K562 (cell line): ENCODE measurements around the gene MAMDC4. TPM values are rescaled to one million over a fixed set of nuclear protein-coding genes. Genes with fewer than 3 reads are reported as not detected.

ENCODE experiments used
- ATAC-seq: fragments of 200-7000 bp; cut with Tn5 transposase; 3 replicates; pipeline ENCODE4 v1.9.1; 2020; ENCODE audit warnings: moderate library complexity
- BruUV-seq: library from RNA; stranded (reverse); fragments of 400-500 nt; replicated peaks from 2 replicates; lab custom pipeline; 2021; lab: Mats Ljungman, UMichigan
- CTCF ChIA-PET: fragments of 300-600 bp; formaldehyde crosslinking; extraction: SDS; loops from one replicate; lab custom pipeline; 2021; ENCODE audit warnings: low intra/inter-chr PET ratio; lab: Yijun Ruan, JAX
- POLR2A ChIA-PET: fragments of 300-600, 350-650 bp; sonication (Branson Sonifier 250); formaldehyde crosslinking; extraction: SDS; loops from one replicate; lab custom pipeline; 2021; ENCODE audit warnings: antibody characterized with exemption, inconsistent platforms; lab: Yijun Ruan, JAX
- DNase-seq, 4 experiments: peaks; one replicate each; pipeline versions ENCODE4 v3.0.0 to v3.0.0-alpha.2; 2011 to 2018; ENCODE audit warnings: low spot score in 3 of 4, mixed read lengths in 3 of 4; ENCODE audit errors: extremely low read depth in 1 of 4
- FAIRE-seq: peaks from 2 replicates; lab custom pipeline; 2011; peaks lifted over from hg19 to GRCh38; lab: Jason Lieb, UNC
- H2AFZ ChIP-seq: 2 replicates; pipeline ENCODE4 v1.6.0; 2011; ENCODE audit warnings: low read depth, low read length, control low read depth, inconsistent platforms
- H3K27ac ChIP-seq: fragments of 200-600 bp; 3 replicates; pipeline ENCODE4 v1.8.0; 2011; ENCODE audit warnings: low read depth, mild to moderate bottlenecking, control low read depth, inconsistent platforms, low read length, moderate library complexity, mixed read lengths; ENCODE audit errors: extremely low read depth
- H3K27me3 ChIP-seq, 2 experiments: fragments of 300-600 bp in 1 of 2; 2 replicates in 1 of 2; 3 replicates in 1 of 2; pipeline versions ENCODE4 v1.6.0 to v1.8.0; 2011; ENCODE audit warnings: inconsistent platforms in 2 of 2, low read length in 2 of 2, mild to moderate bottlenecking in 1 of 2, mixed read lengths in 1 of 2, moderate library complexity in 1 of 2; ENCODE audit not compliant: control insufficient read depth in 2 of 2, insufficient read depth in 2 of 2
- H3K36me3 ChIP-seq: fragments of 300-600 bp; 3 replicates; pipeline ENCODE4 v1.8.0; 2011; ENCODE audit warnings: mild to moderate bottlenecking, low read length, inconsistent platforms; ENCODE audit not compliant: control insufficient read depth, insufficient read depth
- H3K4me1 ChIP-seq, 2 experiments: fragments of 200-600 bp in 1 of 2; replicated peaks in 1 of 2; 2 replicates in 1 of 2; 3 replicates in 1 of 2; pipeline versions ENCODE4 v1.5.1 to v1.8.0; 2011; ENCODE audit warnings: inconsistent platforms in 2 of 2, low read length in 2 of 2, mild to moderate bottlenecking in 1 of 2, mixed read lengths in 1 of 2, moderate library complexity in 1 of 2; ENCODE audit not compliant: control insufficient read depth in 2 of 2, insufficient read depth in 2 of 2
- H3K4me2 ChIP-seq: 2 replicates; pipeline ENCODE4 v1.6.1; 2011; ENCODE audit warnings: low read length, control low read depth, inconsistent platforms, mixed read lengths; ENCODE audit not compliant: insufficient read depth
- H3K4me3 ChIP-seq: fragments of 200-600 bp; sonication (generic), shearing (Covaris generic); 2 replicates; pipeline ENCODE4 v1.5.1; 2016; ENCODE audit warnings: control low read depth, inconsistent platforms
- H3K79me2 ChIP-seq: fragments of 200-600 bp; 3 replicates; pipeline ENCODE4 v1.8.0; 2011; ENCODE audit warnings: low read length, inconsistent platforms; ENCODE audit not compliant: control insufficient read depth, insufficient read depth
- H3K9ac ChIP-seq, 2 experiments: 2 replicates each; pipeline versions ENCODE4 v1.6.0 to v1.6.1; 2011; ENCODE audit warnings: low read depth in 2 of 2, low read length in 2 of 2, control low read depth in 1 of 2, inconsistent platforms in 1 of 2, mild to moderate bottlenecking in 1 of 2, mixed read lengths in 1 of 2; ENCODE audit not compliant: insufficient read depth in 1 of 2
- H3K9me1 ChIP-seq: one replicate; pipeline ENCODE4 v1.6.0; 2011; ENCODE audit warnings: inconsistent platforms, mild to moderate bottlenecking, low read length, moderate library complexity; ENCODE audit not compliant: control insufficient read depth, insufficient read depth
- H3K9me3 ChIP-seq: replicated peaks from 2 replicates; pipeline ENCODE4 v1.5.1; 2011; ENCODE audit warnings: low read depth, low read length, inconsistent platforms; ENCODE audit not compliant: control insufficient read depth, insufficient read depth
- H4K20me1 ChIP-seq: replicated peaks from 2 replicates; pipeline ENCODE4 v1.6.1; 2011; ENCODE audit warnings: low read length, inconsistent platforms, mixed read lengths; ENCODE audit not compliant: control insufficient read depth, insufficient read depth
- FOXA1 ChIP-seq: fragments of 450-650 bp; IDR thresholded peaks from 2 replicates; pipeline ENCODE4 v1.6.1; 2016; ENCODE audit warnings: mild to moderate bottlenecking, borderline replicate concordance
- GTF2B ChIP-seq: IDR thresholded peaks from 2 replicates; pipeline ENCODE4 v1.6.1; 2011; ENCODE audit not compliant: insufficient read length; ENCODE audit errors: extremely low read depth
- LARP7 ChIP-seq: fragments of 450-650 bp; IDR thresholded peaks from 2 replicates; pipeline ENCODE4 v1.6.1; 2016
- MEF2D ChIP-seq: conservative IDR thresholded peaks from 2 replicates; pipeline ENCODE4 v1.6.1; 2016; ENCODE audit warnings: low read depth, missing genetic modification characterization, missing compliant biosample characterization
- NR1H2 ChIP-seq: sonication (generic); formaldehyde crosslinking; IDR thresholded peaks from 2 replicates; pipeline ENCODE4 v1.4.0; 2020; ENCODE audit warnings: mild to moderate bottlenecking, missing genetic modification reagents
- RB1 ChIP-seq: fragments of 450-650 bp; IDR thresholded peaks from 2 replicates; pipeline ENCODE4 v1.6.1; 2017; ENCODE audit warnings: low read depth, mild to moderate bottlenecking
- RBBP5 ChIP-seq: fragments of 200-600 bp; sonication (generic); IDR thresholded peaks from 2 replicates; pipeline ENCODE4 v1.6.1; 2012; ENCODE audit warnings: borderline replicate concordance, mild to moderate bottlenecking, low read length, control low read depth, inconsistent platforms; ENCODE audit not compliant: insufficient read depth, poor library complexity, severe bottlenecking
- SMARCB1 ChIP-seq: IDR thresholded peaks from 2 replicates; pipeline ENCODE4 v1.6.1; 2011; ENCODE audit warnings: improper control_type of control experiment, low read depth; ENCODE audit not compliant: insufficient read length
- THAP7 ChIP-seq: fragments of 250-450 bp; sonication (Bioruptor Pico); IDR thresholded peaks from 2 replicates; pipeline ENCODE4 v1.5.0; 2021
- ZEB2 ChIP-seq: fragments of 450-650 bp; IDR thresholded peaks from 2 replicates; pipeline ENCODE4 v1.6.1; 2016
- ZNF324 ChIP-seq: fragments of 250-450 bp; sonication (Bioruptor Pico); IDR thresholded peaks from 2 replicates; pipeline ENCODE4 v1.4.0; 2020; ENCODE audit warnings: mild to moderate bottlenecking
- WGBS: fragments of 100-300 bp; shearing (Covaris generic); methylation state at CpG from one replicate; pipeline ENCODE4 v1.1.6; 2016; ENCODE audit warnings: low coverage, mixed read lengths; ENCODE audit not compliant: insufficient coverage; ENCODE audit errors: missing lambda C conversion rate; 5-methylcytosine and 5-hydroxymethylcytosine counted together
- in situ Hi-C: fragments of 300-500 bp; cut with MboI; formaldehyde crosslinking; loops from 4 replicates; pipeline ENCODE4 v1.15.0; 2018; ENCODE audit warnings: inconsistent platforms, mixed read lengths
- intact Hi-C: fragments of 100-400 bp; cut with micrococcal nuclease; formaldehyde crosslinking; loops from 2 replicates; pipeline ENCODE4 v1.14.2; 2022
- polyA plus RNA-seq, 8 experiments: library from polyadenylated mRNA; depleted of rRNA in 4 of 8; stranded (reverse) in 5 of 8; unstranded in 3 of 8; fragments of >200 nt; fragmentation: Nextera tagmentation in 2 of 8; fragmentation: Illumina TruSeq in 1 of 8; extraction: Ambion mirVana in 2 of 8; extraction: Trizol in 1 of 8; gene quantifications; 2 replicates each; pipeline versions ENCODE4 v1.2.1 to v1.2.3, GENCODE V29; 2011 to 2014; ENCODE audit warnings: inconsistent platforms in 1 of 8, missing spikeins in 1 of 8
- total RNA-seq, 7 experiments: library from RNA; depleted of rRNA in 6 of 7; stranded (reverse); fragments of >200 nt in 6 of 7; fragmentation: Illumina TruSeq in 2 of 7; extraction: Trizol in 2 of 7; gene quantifications; 2 replicates each; pipeline versions ENCODE4 v1.2.1 to v1.2.3, GENCODE V29; 2011 to 2021; ENCODE audit warnings: low replicate concordance in 1 of 7

The MAMDC4 gene
- total and polyA plus RNA-seq, 9 of the 15 experiments (the other 6 are each of a cell fraction or from before 2014, with no cell fraction given) = 0.03 to 10.8 (median 1.5) TPM

GRCh38 chr9:136824496-136825225, 27.5 kb upstream of the MAMDC4 start:
- Histone ChIP-seq H3K27me3 (no peaks in the 10 kb centered on the region), H3K27ac (no peak overlapping the region), H4K20me1 (no peaks in the 10 kb centered on the region; the same call in 1 of the 2 replicates), H3K9me1 (no peaks in the 10 kb centered on the region), H2AFZ (no peak overlapping the region), H3K79me2 (peaks cover 29% of the 10 kb centered on the region), H3K36me3 (peaks cover 78% of the 10 kb centered on the region), H3K4me3 (no peak overlapping the region), H3K9me3 (no peaks in the 10 kb centered on the region), H3K9ac (peak overlapping the region in 1 of 2 experiments; percentile 78; a peak in 1 of 4 replicates), H3K4me1 (peaks cover 0 to 43% of the 10 kb centered on the region in 2 experiments; a peak in 2 of 5 replicates), H3K4me2 (no peak overlapping the region)
- 91% methylated on average over 18 of the region's 21 CpGs for WGBS
- TF ChIP-seq ZNF324 = no peak
- TF ChIP-seq THAP7 (CRISPR knock-in tag) = no peak
- no peak for TF ChIP-seq LARP7
- TF ChIP-seq ZEB2 = no peak
- no peak for TF ChIP-seq RB1
- TF ChIP-seq FOXA1 = no peak
- TF ChIP-seq MEF2D (tag) = no peak
- no peak for TF ChIP-seq NR1H2 (CRISPR knock-in tag)
- TF ChIP-seq SMARCB1 = no peak
- no peak for TF ChIP-seq GTF2B
- no peak for TF ChIP-seq RBBP5
- POLR2A ChIA-PET = interaction anchor here (1.1 to 1.8 kb wide), 2 partner anchors 9 to 12 kb away, joined by 3 to 8 read pairs; no protein-coding TSS in a partner anchor
- BruUV-seq = no TSS peak
- ATAC-seq (no peak), FAIRE-seq (no peak), DNase-seq (no peak)
- intact Hi-C loops (no loop called here), in situ Hi-C loops (no loop called here)
- CTCF ChIA-PET = no interaction called here
